Activated naive CD8-positive, alpha-beta T cell treated with anti-CD3 and anti-CD28 coated beads, Interleukin-2, amount 50 U/mL, for 24 hours (primary cell): Measurements from ENCODE around the gene CX3CR1.

ENCODE experiments used
- ATAC-seq: fragments of 150-1000 bp; cut with Tn5 transposase; one replicate; pipeline ENCODE4 v1.10.0; 2021
- DNase-seq: peaks from one replicate; pipeline ENCODE4 v3.0.0; 2021
- H3K27ac Mint-ChIP-seq: one replicate; pipeline ENCODE4 v1.8.0; 2021; ENCODE audit warnings: mild to moderate bottlenecking, mixed read lengths
- H3K27me3 Mint-ChIP-seq: one replicate; pipeline ENCODE4 v1.8.0; 2021; ENCODE audit warnings: mixed read lengths
- H3K36me3 Mint-ChIP-seq: one replicate; pipeline ENCODE4 v1.8.0; 2021; ENCODE audit warnings: low read depth, mixed read lengths
- H3K4me1 Mint-ChIP-seq: one replicate; pipeline ENCODE4 v1.8.0; 2021; ENCODE audit warnings: mixed read lengths
- H3K4me3 Mint-ChIP-seq: one replicate; pipeline ENCODE4 v1.8.0; 2021; ENCODE audit warnings: mild to moderate bottlenecking, moderate library complexity, mixed read lengths
- H3K9me3 Mint-ChIP-seq: one replicate; pipeline ENCODE4 v1.8.0; 2021; ENCODE audit warnings: mixed read lengths

Gene CX3CR1

DNA sequence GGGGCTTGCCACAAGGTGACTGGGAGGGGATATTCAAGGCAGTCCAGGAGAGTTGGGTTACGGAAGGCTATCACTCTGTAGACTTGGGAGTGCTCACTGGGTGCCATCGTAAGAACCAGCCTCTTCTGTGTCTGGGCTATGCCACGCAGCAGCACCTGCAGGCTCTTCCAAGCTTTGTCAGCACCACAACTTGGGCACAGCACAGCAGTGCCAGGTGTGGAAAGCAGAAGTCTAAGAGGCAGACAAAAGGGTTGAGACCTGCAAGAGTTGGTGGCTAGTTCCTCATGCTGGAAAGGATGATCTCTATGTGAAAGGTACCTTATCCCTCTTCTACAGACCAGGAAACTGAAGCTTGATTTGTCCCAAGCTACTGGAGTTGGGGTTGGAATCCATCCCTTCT lies 15.8 kb downstream of the CX3CR1 start:
- Mint-ChIP-seq H3K27me3 (peaks cover 2% of the 10 kb centered on the region), H3K4me3 (no peak overlapping the region), H3K27ac (peak overlapping the region; percentile 41), H3K36me3 (peaks cover 5% of the 10 kb centered on the region), H3K9me3 (no peaks in the 10 kb centered on the region), H3K4me1 (peaks cover 92% of the 10 kb centered on the region)
- DNase-seq (no peak), ATAC-seq (no peak)

DNA sequence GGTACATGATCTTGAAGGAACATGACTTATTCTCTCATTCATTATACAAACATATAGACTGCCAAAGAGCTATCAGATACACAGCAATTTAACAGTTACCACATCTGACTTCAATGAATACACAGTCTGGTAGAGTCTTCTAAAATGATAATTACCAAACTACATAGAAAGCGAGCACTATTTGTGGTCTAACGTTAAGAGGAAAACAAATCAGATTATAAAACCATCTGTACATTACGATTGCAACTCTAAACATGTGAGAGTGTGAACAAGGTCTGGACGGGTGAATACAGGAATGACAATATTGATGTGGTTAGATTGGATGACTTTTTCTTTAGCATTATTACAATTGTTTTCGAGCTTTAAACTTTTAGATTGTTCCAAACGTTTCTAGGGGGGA lies 16.3 kb downstream of the CX3CR1 start:
- Mint-ChIP-seq H3K4me3 (no peak overlapping the region), H3K27me3 (peaks cover 2% of the 10 kb centered on the region), H3K27ac (peak overlapping the region; percentile 33), H3K4me1 (peaks cover 92% of the 10 kb centered on the region), H3K36me3 (peaks cover 5% of the 10 kb centered on the region), H3K9me3 (no peaks in the 10 kb centered on the region)
- ATAC-seq (no peak), DNase-seq (no peak)

DNA sequence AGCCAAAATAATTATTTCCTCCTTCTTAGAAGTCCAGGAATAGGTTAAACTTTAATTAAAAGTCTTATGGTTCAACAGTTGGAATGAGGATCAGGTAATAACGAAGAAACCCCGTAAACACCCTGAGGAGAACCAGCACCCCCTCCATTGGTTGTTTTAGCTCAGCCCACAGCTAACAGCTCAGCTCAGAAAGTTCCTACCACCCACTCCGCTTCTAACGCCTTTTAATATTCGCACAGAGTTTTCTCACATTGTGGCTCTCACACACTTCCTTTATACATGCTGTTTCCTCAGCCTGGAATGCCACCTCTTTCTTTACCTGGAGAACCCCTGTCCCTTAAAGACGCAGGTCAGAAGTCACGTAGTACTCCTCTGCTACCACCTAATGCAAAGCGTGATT lies 17.0 kb downstream of the CX3CR1 start:
- Mint-ChIP-seq H3K4me1 (peaks cover 90% of the 10 kb centered on the region), H3K27ac (peak overlapping the region; percentile 33), H3K4me3 (no peak overlapping the region), H3K36me3 (peaks cover 5% of the 10 kb centered on the region), H3K27me3 (peaks cover under 1% of the 10 kb centered on the region), H3K9me3 (no peaks in the 10 kb centered on the region)
- ATAC-seq (no peak), DNase-seq (no peak)

DNA sequence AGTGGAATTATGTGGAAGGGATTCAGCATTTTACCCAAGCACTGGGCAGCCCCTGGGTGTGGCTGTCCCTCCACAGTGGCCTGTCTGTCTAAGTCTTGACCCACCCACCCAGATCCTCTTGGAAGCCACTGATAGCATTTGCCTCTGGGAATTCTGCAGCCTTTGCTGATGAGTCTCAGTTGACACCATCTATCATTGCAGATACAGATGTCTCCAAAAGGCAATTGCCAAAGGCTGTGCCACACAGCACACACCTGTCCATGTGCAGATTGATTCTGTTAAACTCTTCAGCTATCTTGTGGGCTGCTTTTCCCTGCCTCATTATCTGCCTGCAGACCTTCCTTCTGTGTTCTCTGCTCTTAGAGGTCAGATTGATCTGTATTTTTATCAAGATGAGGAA lies 18.1 kb downstream of the CX3CR1 start:
- H3K27me3 Mint-ChIP-seq = peaks cover 2% of the 10 kb centered on the region
- H3K27ac Mint-ChIP-seq = no peak overlapping the region
- DNase-seq = no peak
- H3K36me3 Mint-ChIP-seq = peaks cover 2% of the 10 kb centered on the region
- no peak for ATAC-seq
- H3K4me1 Mint-ChIP-seq = peaks cover 90% of the 10 kb centered on the region
- H3K9me3 Mint-ChIP-seq = no peaks in the 10 kb centered on the region
- H3K4me3 Mint-ChIP-seq = no peak overlapping the region

DNA sequence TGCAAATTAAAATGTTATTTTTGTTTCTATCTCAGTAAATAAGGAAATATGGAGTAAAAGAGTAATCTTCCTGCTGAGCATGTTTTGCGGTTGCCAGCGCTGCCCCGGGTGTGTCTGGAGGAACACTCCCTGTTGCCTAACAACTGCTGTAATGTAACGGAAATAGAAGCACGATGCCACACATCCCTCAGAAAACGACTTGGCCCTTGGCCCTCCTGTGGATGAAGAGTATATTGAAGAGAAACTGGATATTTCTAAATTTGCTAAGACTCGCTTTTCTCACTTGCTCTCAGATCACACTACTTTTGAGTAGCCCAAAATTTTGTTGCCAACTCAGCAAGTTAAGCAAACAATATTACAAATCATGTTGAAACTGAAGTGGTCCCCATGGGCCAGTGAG lies 18.9 kb downstream of the CX3CR1 start:
- no peak overlapping the region for H3K4me3 Mint-ChIP-seq
- DNase-seq = peak; percentile 63
- peak overlapping the region; percentile 29 for H3K27ac Mint-ChIP-seq
- no peaks in the 10 kb centered on the region for H3K9me3 Mint-ChIP-seq
- H3K4me1 Mint-ChIP-seq = peaks cover 90% of the 10 kb centered on the region
- peak; percentile 81 for ATAC-seq
- H3K36me3 Mint-ChIP-seq = peaks cover 2% of the 10 kb centered on the region
- H3K27me3 Mint-ChIP-seq = peaks cover 2% of the 10 kb centered on the region

DNA sequence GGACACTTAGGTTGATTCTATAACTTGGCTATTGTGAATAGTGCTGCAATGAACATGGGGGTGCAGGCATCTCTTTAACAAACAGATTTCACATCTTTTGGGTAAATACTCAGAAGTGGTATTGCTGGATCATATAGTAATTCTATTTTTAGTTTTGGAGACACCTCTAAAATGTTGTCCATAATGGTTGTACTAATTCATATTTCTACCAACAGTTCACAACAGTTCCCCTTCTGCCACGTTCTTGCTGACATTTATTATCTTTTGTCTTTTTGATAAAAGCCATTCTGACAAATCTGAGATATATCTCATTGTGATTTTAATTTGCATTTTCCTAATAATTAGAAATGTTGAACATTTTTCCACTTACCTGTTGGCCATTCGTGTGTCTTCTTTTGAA lies 19.5 kb downstream of the CX3CR1 start:
- Mint-ChIP-seq H3K27ac (peak overlapping the region; percentile 0), H3K36me3 (peaks cover 2% of the 10 kb centered on the region), H3K4me3 (no peak overlapping the region), H3K27me3 (peaks cover 2% of the 10 kb centered on the region), H3K9me3 (no peaks in the 10 kb centered on the region), H3K4me1 (peaks cover 90% of the 10 kb centered on the region)
- ATAC-seq (no peak), DNase-seq (no peak)

DNA sequence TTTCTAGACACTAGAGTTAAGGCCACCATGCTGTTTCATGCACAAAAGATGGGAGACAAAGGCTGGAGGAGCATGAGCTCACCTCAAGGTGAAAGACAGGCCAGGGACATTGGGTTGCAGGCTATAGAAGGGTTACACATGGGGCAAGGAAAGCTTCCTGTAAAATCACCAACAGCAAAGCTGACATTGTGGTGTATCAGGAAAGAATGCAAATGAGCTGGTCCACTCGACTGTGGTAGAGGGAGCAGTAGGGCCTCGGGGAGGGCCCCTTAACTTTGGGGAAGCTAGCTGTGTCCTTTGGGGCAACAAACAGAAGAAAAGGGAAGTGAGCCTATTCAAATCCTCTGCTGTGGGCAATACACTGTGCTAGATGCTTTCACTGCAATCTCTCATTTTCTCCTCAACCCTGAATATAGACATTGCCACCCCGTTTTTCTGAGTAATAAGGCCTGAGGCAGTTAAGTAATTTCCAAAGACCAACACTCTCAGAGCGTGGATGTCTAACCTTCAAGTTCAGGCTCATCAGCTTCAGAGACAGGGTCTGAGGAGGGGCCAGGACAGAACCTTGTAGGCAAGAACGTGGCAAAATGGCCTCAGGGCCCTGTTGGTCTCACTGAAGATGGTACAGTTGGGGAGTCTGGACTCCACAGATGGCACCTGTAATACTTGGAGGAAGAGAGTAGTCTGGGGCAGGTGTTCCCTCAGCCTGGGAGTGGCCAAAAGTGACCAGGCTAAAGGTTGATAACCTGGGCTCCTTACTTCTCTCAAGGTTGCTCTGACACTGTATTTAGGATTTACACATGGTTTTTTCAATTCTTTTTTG lies 24.1 kb downstream of the CX3CR1 start:
- no peaks in the 10 kb centered on the region for H3K36me3 Mint-ChIP-seq
- peak overlapping the region; percentile 51 for H3K4me3 Mint-ChIP-seq
- ATAC-seq (peak; percentile 92), DNase-seq (peak; percentile 62)
- H3K4me1 Mint-ChIP-seq = peaks cover 78% of the 10 kb centered on the region
- H3K9me3 Mint-ChIP-seq = no peaks in the 10 kb centered on the region
- H3K27me3 Mint-ChIP-seq = peaks cover 11% of the 10 kb centered on the region
- H3K27ac Mint-ChIP-seq = peak overlapping the region; percentile 92

DNA sequence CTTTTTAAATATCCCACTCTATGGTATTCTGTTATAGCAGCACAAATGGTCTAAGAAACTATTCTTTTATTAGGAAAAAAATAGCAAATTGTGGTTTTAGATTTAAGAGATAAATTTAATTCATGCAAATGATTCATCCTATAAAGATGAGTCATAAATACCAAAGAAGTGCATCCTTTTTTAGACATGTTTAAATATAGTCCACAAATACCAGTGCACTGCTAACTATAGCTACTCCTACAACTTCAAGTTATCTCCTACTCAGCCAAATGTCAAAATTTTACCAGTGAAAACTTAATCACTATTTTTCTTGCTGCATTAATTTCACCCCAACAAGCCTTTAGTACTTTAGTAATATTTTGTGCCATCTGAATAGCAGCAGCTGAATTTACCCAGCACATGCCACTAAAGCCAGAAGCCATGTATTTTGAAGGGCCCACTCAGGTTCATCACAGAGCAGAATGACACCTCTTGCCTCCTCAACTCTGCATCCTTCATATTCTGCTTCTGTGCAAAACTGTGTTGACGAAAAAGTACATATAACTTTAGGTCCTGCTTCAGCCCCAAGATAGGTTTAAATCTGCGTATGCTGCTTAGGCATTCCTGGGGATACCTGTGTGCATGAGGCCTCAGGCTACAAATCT lies 24.9 kb downstream of the CX3CR1 start:
- peak; percentile 41 for ATAC-seq
- peak overlapping the region; percentile 51 for H3K4me3 Mint-ChIP-seq
- peaks cover 11% of the 10 kb centered on the region for H3K27me3 Mint-ChIP-seq
- no peaks in the 10 kb centered on the region for H3K36me3 Mint-ChIP-seq
- H3K9me3 Mint-ChIP-seq = no peaks in the 10 kb centered on the region
- H3K4me1 Mint-ChIP-seq = peaks cover 76% of the 10 kb centered on the region
- DNase-seq = no peak
- H3K27ac Mint-ChIP-seq = peak overlapping the region; percentile 92

DNA sequence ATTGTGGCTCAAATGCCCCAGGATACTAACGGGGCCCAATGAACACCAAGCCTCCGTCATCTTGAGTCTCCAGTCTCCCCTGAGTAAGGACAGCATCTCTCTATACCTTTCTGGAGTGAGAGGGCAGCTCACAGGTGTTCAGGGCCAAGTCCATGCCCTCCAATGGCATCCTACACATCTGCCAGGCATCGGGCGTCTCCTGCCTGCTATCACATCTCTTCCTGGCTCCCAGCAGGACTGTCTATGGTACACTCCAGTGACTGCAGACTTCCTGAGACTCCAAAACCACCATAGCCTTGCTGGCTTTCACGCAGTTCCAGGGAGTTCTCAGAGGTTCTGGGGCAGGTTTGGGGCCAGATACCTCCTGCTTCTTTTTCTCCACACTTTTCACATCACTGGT lies 28.3 kb downstream of the CX3CR1 start:
- no peak for DNase-seq
- Mint-ChIP-seq H3K9me3 (no peaks in the 10 kb centered on the region), H3K4me3 (no peak overlapping the region), H3K27me3 (peaks cover 9% of the 10 kb centered on the region), H3K4me1 (peaks cover 57% of the 10 kb centered on the region), H3K27ac (no peak overlapping the region), H3K36me3 (no peaks in the 10 kb centered on the region)
- no peak for ATAC-seq

DNA sequence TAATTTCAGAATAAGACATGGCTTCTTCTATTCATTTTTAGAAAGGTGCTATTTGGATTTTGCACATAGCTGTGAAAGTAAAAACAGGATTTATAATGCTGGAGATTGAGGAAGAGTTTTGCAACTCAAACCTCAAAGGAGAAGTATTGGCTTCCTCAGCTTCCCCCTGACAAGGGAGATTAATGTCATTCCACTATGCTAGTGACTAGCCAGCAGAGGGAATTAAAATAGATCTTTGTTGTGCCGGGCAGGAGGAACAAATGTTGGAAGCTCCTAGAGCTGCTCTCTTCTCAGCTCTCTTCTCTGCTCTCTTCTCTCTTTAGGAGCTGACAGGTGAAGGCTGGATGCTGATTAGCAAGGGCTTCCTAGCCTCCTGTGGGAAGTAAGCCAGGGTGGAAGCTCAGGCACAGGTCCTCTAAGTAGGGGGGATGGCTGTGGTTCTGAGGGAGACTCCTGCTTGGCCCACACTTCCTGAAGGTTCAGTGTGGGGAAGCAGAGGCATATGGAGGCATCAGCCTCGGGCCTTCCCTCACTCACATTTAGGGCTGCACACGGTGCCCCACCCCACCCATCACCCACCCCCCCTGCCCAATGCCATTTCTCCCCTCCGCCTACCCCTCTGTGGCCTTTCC lies 29.6 kb downstream of the CX3CR1 start:
- no peak overlapping the region for H3K4me3 Mint-ChIP-seq
- no peak for ATAC-seq

DNA sequence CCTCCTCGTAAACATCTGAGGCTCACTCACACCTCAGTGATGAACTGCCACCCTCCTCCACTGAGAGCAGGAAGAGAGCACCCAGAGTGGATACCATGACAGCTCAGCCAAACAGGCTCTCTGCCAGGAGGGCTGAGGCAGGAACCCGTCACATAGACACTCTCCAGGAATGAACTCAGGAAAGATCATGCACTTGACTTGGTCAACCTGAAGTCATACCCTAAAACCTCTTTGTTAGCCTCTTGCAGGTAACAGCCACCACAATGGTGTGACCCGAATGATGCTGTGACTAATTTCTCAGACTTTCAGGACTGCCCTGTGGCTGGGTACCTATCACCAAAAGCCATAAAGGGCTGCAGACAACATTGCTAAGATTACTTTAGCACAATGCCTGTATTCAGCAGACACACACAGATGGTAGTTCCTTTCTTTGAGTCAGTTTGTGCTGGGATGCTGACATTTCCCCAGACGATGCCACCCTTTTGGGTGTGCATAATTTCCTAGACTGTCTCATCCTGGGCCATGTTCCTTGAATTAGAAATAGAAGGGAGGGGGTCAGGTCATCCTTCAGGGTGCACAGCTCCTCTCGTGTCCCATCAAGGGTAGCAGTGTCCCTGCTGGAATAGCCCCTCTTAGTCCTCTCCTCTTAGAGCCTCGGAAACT lies 30.3 kb downstream of the CX3CR1 start:
- Mint-ChIP-seq H3K4me1 (peaks cover 37% of the 10 kb centered on the region), H3K27ac (no peak overlapping the region)

More for the DNA sequence above, 29.6 kb downstream of the CX3CR1 start:
- no peaks in the 10 kb centered on the region for H3K9me3 Mint-ChIP-seq
- peaks cover 9% of the 10 kb centered on the region for H3K27me3 Mint-ChIP-seq
- H3K36me3 Mint-ChIP-seq = no peaks in the 10 kb centered on the region
- peaks cover 44% of the 10 kb centered on the region for H3K4me1 Mint-ChIP-seq
- no peak overlapping the region for H3K27ac Mint-ChIP-seq
- DNase-seq = no peak

DNA sequence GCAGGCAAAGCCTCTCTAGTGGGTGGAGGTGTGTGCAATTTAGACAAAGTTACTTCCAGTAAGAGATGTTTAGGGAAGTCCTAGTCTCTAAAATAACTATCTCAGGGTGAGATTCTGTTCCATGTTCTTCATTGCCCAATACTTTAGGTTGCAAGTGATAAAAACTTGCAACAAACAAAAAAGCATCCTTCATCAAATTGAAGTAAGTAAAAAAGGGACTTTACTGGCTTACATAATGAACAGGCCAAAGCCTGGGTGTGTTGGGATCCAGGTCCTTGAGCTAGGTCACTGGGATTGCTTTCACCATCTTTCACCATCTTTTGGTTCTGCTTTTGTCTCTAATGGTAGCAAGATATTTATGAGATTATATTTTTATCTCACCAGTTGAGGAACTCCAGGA lies 38.3 kb downstream of the CX3CR1 start:
- Mint-ChIP-seq H3K4me1 (no peaks in the 10 kb centered on the region), H3K27me3 (peaks cover 2% of the 10 kb centered on the region)
- ATAC-seq = no peak

More for the DNA sequence above, 30.3 kb downstream of the CX3CR1 start:
- Mint-ChIP-seq H3K9me3 (no peaks in the 10 kb centered on the region), H3K4me3 (no peak overlapping the region), H3K36me3 (no peaks in the 10 kb centered on the region), H3K27me3 (peaks cover 9% of the 10 kb centered on the region)
- ATAC-seq (peak; percentile 38), DNase-seq (no peak)

DNA sequence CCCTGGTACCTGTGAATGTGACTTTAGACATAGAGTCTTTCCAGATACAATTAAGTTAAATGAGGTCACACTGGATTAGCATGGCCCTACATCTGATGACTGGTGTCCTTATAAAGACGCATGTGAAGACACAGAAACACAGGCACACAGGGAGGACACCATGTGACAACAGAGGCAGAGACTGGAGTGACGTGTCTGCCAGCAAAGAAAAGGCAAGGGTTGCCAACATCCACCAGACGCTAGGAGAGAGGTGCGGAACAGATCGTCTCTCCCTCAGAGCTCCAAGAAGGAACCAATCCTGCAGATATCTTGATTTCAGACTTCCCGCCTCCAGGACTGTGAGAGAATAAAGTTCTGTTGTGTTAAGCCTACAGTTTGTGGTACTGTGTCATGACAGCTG lies 42.8 kb downstream of the CX3CR1 start:
- Mint-ChIP-seq H3K4me3 (no peak overlapping the region), H3K27me3 (peaks cover 7% of the 10 kb centered on the region), H3K27ac (no peak overlapping the region), H3K36me3 (no peaks in the 10 kb centered on the region), H3K4me1 (peaks cover 13% of the 10 kb centered on the region), H3K9me3 (no peaks in the 10 kb centered on the region)
- ATAC-seq (no peak), DNase-seq (no peak)

More for the DNA sequence above, 38.3 kb downstream of the CX3CR1 start:
- H3K4me3 Mint-ChIP-seq = no peak overlapping the region
- no peak for DNase-seq
- H3K27ac Mint-ChIP-seq = no peak overlapping the region
- H3K9me3 Mint-ChIP-seq = no peaks in the 10 kb centered on the region
- no peaks in the 10 kb centered on the region for H3K36me3 Mint-ChIP-seq

DNA sequence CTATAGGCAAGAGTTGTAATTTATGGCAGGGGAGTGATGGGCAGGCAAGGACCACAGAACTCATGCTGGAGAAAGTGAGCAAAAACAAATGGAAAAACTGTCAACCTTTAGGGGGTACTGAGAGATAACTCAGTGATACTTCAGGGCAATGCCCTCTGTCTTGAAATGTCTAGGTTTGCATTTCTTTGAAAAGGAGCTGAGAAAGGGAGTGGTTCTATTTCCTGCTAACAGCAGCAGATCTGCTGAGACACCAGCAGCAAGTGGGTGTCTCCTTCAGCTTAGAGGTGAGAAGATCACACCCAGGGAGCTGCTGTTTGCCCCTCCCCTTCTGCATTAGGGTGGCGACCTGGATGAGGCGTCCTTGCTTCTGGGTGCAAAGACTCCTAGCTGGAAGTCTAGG lies 45.2 kb downstream of the CX3CR1 start:
- H3K4me1 Mint-ChIP-seq = peaks cover 13% of the 10 kb centered on the region
- ATAC-seq (peak; percentile 85), DNase-seq (no peak)
- H3K27me3 Mint-ChIP-seq = peaks cover 10% of the 10 kb centered on the region
- H3K9me3 Mint-ChIP-seq = no peaks in the 10 kb centered on the region
- no peak overlapping the region for H3K4me3 Mint-ChIP-seq
- H3K27ac Mint-ChIP-seq = peak overlapping the region; percentile 64
- H3K36me3 Mint-ChIP-seq = no peaks in the 10 kb centered on the region
